NCI-H1694 treated with DMSO at 0.1 percent for 48 hours (cell line): Measurements from ENCODE around the gene TMEM128.
"Not testable (repeated sequence)": the region's sequence is repeated elsewhere in the genome, so short reads cannot be mapped to it uniquely, and the experiment has no call there.

Source experiments
- DNase-seq: peaks from one replicate; lab custom pipeline; 2025; lab: John Stamatoyannopoulos, UW

Gene TMEM128, protein sequence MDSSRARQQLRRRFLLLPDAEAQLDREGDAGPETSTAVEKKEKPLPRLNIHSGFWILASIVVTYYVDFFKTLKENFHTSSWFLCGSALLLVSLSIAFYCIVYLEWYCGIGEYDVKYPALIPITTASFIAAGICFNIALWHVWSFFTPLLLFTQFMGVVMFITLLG

DNA sequence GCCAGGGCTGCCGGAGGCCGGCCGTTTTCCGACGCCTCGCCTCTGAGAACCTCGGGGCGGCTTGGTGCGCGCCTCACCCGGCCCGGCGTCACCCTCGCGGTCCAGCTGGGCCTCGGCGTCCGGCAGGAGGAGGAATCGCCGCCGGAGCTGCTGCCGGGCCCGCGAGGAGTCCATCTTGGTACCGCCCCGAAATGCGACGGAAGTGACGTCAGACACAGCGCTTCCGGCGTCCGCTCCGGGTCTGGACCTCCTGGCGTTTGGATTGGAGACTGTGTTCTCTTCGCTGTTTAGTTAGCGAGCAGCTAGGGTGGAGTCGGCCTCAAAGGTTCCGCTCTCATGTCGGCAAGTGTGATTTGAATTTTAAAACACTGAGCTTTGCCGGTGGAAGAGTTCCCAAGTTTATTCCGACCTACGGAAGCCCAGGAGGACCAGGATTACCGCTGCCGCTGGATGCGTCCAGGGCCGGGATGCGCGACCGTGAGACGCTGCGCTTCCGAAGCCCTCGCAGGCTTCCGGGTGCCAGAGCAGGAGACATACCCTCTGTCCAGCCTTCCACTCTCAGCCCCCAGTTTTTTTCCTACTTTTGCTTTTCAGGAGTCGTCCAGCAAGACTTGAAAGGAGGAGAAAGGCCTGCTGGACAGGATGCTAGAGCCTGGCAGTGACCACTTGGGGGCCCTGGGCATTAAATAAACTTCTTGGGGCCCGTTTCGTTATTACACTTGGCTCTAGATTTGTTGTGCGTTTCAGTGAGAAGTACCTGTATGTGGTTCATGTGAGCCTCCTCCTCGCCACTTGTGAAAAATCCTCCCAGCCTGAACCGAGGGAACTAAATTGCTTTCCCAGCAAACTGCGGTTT is at the start of gene TMEM128:
TSS of gene TMEM128 (minus strand) at position 195 of the 856 bp plus-strand sequence. CDS start at position 174, 21 bp downstream.
- peak; percentile 86 for DNase-seq

DNA sequence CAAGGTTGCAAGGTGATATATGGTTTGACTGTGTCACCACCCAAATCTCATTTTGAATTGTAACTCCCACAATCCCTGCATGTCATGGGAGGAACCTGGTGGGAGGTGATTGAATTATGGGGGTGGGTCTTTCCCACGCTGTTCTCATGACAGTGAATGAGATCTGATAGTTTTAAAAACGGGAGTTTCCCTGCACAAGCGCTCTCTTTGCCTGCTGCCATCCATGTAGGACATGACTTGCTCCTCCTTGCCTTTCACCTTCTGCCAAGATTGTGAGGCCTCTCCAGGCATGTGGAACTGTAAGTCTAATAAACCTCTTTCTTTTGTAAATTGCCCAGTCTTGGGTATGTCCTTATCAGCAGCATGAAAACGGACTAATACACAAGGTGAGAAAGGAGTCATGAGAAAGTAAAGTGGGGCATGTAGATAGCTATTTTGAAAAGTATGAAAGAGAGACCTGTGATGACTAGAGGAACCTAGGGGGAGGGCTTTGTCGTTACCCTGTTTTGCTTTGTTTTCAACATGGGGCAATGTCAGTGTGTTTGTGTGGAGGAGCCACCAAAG is 48.3 kb upstream of the TMEM128 start:
- no peak for DNase-seq

DNA sequence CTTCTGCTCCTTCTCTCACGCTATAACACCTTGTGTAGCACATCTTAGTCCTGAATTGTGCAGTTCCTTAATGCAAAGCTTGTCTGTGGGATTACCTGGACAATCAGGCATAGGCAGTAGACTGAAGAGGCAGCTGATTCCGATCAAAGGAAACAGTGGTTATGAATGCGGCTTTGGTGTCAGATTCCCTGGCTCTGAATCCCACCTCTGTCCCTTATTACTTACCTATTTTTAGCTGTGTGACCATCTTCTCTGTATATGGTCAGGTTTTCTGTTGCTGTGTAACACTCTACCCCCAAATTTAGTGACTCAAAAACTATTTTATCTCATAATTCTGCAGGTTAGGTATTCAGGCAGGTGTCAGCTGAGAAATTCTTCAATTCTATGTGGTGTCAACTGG is 45.3 kb upstream of the TMEM128 start:
- DNase-seq, result no peak

DNA sequence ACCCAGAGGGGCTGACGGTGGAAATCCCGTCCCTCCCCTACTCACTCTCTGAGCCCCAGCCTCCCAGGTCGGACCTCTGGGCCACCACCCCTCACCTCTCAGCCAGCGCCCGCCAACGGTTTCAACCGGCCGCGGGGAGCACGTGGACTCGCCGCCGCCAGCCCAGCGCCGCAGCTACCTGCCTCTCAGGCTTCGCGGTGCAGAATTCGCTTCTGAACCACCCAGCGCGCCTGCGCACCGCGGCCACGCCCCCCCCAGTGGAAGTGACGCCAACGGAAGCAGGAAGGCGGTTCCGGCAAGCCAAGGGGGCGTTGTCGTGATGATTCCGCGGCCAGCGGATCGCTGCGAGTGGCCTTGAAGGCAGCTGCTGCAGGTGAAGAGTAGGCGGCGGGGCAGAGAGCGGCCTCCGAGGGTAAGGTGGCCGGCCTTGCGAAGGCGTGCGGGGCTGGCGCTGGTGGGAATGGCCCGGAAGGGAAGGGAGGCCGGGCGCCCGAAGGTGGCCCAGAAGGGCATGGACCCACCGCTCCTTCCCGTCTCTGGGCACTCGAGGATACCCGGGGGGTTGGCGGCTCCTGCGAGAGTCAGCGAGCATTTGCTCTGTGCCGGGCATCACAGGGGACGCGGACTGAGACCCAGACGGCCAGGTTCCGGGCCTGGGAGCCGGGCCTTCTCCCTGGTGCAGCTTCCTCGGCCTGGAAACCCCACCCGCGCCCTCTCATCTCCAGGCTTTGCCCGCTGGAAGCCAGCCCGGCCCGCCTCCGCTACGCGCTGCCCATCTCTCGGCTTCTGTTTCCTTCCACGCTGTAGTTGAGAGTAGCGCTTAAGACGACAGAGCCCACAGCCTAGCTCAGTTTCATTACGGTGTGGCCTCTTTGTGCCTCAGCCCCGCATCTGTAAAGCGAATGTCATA is 42.2 kb upstream of the TMEM128 start, which contains the start of the genes LYAR and ZBTB49:
TSS of gene LYAR (minus strand) at position 214 of the 910 bp plus-strand sequence. CDS start 6,412 bp downstream, outside the sequence.
TSS of gene ZBTB49 (plus strand) at position 311 of the 910 bp plus-strand sequence. CDS start 9,695 bp downstream, outside the sequence.
- peak; percentile 55 for DNase-seq

DNA sequence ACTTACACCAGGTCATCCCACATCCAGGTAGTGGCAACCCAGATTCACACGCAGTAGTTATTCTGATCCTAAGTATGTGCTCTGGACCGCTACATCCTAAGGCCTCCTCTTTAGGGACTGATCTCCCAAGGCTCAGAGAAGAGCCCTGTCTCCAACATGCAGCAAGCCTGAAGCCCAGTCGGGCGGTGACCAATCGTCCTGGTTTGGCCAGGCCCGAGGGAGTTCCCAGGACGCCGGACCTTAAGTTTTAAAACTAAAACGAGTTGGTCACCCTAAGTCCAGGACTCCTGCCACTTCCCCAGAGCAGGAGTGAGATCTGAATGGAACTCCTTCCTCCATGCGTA is 41.5 kb upstream of the TMEM128 start:
- no peak for DNase-seq

DNA sequence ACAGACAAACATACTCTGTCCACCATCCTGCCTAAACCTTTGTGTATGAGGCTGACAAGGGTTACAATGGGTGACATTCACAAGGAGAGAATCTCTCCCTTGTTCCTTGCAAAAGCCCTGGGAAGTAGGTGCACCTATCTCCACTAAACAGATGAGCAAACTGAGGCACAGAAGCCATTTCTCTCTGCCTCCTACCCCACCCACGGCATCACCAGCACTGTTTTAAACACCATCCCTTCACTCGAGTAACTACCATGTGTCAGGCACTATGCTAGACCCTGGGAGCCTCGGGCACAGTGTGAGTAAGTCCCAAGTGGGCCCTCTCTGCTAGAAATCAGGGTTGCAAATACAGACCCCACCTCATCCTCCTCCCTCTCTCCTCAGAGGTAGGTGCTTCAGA is 41.0 kb upstream of the TMEM128 start:
- DNase-seq, result no peak

DNA sequence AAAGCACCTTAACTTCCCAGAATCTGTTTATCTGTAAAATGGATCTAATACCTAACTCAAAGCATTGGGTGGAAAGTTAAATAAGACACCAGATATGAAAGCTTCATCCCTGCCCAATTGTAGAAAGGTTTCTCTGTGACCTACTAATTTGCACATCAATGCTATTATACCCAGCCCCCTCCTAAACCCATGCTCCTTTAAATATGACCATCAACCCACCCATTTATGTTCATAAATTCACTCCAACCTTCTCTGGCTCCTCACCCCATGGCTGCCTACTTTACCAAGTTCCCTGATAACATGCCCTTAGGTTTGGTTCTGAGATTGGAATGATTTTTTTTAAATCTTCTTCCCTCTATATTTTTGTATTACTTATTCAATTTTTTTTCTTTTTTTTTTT is 40.1 kb upstream of the TMEM128 start:
- DNase-seq, result no peak

DNA sequence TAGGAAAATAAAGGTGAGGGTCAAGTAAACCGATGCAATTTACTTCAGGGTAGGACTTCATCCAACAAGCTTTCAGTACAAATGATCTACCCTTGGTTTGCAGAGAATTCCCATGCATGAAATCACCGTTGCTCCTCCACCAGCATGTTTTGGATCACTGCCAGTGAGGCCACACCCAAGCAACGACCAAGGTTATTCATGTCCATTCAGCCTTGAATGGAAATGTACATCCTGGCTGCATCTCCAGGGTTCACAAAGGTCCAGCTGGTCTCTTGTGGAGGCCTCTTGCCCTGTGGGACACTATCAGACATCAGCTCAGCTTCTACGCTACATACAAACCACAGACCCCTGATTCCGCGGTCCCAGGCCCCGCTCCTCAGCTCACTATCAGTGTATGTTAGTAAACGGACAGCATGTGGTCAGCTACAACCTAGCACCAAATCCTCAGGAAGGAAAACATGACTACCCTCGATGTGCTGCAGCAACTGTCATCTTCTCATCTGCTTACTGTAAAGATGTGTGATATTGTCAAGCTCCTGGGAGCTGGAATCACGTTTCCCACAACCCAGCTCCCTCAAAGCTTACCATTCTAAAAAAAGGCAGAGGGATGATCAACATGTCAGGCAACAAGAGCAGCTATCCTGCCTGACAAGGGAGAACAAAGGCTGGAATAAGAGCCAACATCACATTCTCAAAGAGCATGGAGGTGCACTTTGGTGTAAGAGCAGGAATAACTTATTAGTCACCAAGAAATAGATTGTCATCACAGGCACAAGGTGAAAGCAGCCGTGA is 37.0 kb upstream of the TMEM128 start:
- DNase-seq, result no peak

DNA sequence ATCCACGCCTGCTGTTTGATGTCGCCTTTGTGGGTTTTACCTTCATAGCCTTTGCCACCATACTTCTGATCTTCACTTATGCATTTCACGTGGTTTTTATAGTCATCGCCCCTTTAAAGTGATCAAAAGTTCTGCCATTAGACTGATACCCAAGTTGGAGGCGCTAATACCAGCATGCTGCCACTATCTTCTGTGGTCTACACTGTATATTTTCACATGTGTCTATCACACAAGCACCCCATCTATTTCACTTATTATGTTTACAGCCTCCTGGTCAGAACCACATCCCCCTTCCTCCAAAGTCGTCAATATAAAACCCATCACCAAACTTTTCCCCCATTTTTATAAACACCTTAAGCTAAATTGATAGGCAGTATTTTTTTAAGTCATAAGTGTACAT is 33.8 kb upstream of the TMEM128 start:
- no peak for DNase-seq

DNA sequence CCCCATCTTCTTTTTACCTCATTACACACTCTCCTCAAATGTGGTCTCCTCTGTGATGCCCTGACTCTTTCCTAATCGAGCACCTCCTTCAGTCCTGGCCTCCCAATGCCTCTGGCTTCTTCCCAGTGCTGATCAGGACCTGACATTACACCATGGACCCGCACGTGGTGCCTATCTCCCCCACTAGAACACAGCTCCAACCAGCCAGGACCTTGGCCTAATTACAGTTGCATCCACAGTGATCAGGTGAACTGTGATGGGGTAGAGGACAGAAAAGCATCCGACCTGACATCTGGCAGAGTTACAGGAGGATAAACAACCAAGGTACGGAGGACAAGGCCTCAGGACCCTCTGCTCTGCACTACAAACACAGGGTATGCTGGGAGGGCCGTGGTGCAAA is 29.5 kb upstream of the TMEM128 start:
- no peak for DNase-seq

DNA sequence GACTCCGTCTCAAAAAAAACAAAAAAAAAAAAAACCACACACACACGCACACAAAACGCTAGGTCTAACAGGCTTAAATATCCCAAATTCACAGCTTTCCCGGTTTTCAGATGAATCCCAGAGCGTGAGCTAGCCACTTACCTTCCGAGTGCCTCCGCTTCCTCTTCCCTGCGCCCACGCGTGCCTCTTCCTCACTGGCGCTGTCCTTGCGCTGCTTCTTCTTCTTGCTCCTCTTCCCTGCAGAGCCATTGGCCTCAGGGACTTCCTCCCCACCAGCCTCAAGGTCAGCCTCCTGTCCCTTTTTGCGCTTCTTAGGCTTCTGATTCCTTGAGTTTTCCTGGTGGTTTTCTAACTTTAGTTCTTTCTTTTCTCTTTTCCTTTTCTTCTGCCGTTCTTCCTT is 26.2 kb upstream of the TMEM128 start:
- DNase-seq, result no peak

DNA sequence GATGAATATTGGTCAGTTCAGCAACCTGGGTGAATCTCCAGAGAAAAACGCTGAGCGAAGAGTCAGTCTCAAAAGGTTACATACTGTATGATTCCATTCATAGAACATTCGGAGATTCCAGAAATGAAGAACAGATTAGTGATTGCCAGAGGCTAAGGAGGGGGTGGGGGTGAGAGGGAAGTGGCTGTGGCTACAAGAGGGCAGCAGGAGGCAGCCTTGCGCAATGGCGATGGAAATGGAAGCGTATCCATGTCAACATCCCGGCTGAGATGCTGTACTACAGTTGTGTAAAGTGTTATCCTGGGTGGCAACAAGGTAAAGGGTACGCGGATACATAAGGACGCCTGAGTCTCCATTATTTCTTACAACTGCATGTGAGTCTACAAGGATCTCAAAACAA is 23.9 kb upstream of the TMEM128 start:
- DNase-seq, result no peak

DNA sequence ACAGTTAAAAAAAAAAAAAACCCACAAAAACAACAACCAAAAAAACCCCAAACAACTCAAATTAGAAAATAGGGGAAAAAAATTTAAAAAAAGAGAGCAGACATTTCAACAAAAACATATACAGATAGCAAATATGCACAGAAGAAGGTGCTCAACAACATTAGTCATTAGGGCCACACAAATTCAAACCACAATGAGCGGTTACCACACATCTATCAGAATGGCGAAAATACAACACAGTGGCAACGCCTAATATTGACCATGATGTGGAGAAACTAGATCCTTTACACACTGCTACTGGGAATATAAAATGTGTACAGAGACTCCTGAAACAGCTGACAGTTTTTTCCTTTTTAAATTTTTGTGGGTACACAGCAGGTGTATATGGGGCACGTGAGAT is 22.5 kb upstream of the TMEM128 start:
- DNase-seq, result no peak

DNA sequence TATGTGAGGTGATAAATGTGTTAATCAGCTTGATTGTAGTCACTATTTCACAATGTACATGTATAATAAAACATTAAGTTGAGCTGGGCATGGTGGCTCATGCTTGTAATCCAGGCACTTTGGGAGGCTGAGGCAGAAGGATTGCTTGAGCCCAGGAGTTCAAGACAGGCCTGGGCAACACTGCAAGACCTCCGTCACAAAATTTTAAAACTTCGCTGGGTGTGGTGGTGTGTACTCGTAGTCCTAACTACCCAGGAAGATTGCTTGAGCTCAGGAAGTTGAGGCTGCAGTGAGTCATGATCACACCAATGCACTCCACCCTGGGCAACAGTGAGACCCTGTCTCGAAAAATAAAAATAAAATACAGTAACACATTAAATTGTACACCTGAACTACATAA is 21.8 kb upstream of the TMEM128 start:
- no peak for DNase-seq

DNA sequence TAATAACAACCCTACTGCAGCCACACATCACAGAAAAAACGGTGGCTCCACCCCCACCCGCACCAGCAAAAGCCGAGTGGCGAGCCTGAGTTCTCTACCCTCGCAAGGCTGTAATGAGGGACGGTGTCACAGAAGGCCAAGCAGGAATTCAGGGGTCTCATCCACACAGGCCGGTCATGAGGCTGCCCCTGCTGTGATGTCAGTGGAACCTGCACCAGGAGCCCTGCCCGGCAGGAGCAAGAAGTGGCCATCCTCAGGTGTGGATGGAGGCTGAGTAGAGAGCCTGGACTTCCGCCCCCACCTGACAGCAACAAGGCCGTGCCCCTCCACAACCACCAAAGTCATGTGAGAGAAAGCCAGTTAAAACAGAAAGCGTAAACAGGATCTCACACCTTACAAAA is 21.3 kb upstream of the TMEM128 start:
- no peak for DNase-seq

DNA sequence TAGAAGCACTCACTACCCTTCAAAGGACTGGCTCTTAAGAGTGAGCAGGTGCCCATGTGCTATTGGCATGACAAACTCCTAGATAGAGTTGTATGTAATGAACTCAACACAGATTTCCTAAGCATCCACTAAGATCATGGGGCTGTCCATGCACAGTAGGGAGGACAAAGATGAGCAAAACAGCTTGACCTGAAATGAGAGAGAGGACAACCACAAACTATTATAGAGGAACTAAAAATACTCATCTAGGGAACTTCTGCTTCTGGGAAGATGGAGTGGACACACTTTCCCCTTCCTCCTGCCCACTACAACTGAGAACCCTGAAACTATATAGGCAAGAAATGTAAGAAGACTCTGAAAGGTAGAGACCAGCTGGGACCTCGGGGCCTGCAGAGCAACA is 20.8 kb upstream of the TMEM128 start:
- DNase-seq, result no peak

DNA sequence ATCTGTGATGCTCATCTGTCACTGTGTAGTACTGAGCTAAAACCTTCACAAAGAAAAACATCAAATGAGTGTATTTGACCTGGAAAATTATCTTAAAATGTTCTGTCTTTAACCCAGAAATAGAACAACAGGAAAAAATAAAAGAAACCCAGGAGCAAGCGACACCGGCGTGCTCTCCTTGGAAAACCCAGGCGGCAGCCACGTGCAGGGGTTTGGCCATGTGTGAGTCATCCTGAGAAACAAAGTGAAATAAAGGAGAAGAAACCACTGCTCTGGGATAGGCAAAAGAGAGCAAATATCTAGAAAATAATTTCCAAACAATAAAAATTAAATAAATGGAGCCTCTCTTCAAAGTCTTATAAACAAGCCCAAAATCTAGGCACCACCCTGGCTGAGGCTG is 20.0 kb upstream of the TMEM128 start:
- DNase-seq, result no peak

DNA sequence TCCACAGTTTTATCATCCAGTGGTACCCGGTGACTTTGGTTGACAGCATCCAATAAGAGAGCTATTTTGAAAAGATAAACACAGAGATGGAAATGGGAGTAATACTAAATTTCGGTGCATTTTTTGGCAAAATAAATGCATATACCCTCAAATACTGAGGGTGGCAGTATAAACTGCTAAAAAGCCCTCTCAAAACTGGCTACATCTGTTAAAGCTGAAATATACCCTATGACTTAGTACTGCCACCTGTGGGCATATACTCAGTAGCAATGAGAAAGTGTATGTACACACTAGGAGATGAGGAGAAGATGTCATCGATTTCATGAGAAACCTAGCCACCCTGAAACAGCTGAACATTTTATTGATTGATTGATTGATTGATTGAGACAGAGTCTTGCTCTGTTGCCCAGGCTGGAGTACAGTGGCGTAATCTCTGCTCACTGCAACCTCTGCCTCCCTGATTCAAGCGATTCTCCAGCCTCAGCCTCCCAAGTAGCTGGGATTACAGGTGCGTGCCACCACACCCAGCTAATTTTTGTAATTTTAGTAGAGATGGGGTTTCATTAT is 12.2 kb upstream of the TMEM128 start:
- DNase-seq, result peak; percentile 73

DNA sequence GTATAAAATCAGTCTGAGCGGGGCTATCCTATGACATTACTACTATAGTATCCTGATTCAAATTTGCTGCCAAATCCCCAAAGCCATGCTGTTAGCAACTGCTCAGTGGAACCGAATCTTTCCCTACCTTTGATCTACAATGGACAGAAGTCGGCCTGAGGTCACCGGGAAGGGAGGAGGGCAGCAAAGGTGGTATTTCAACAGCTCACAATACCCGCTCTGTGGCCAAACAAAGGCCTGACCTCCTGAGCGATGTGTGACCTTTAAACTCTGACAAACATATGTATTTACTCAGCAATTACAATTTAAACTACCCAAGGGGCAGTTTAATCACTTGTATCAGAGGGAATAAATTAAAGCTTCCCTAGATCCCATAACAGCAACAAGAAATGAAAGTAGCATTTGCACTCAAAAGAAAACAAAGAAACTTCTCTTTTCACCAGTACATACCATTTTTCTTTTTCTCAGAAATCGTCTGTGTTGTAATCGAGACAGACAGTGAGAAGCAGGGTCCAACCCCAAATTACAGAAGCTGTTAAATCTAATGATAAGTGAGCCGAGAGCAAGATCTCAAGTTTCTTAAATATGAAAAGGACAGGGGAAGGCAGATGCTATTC is 11.6 kb upstream of the TMEM128 start:
- DNase-seq, result no peak

DNA sequence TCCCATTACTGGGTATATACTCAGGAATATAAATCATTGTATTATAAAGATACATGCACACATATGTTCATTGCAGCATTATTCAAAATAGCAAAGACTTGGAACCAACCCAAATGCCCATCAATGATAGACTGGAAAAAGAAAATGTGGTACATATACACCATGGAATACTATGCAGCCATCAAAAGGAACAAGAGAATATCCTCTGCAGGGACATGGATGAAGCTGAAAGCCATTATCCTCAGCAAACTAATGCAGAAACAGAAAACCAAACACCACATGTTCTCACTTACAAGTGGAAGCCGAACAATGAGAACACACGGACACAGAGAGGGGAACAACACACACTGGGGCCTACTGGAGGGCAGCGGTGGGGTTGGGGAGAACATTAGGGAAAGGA is 9.7 kb upstream of the TMEM128 start:
- DNase-seq, result not testable (repeated sequence)

DNA sequence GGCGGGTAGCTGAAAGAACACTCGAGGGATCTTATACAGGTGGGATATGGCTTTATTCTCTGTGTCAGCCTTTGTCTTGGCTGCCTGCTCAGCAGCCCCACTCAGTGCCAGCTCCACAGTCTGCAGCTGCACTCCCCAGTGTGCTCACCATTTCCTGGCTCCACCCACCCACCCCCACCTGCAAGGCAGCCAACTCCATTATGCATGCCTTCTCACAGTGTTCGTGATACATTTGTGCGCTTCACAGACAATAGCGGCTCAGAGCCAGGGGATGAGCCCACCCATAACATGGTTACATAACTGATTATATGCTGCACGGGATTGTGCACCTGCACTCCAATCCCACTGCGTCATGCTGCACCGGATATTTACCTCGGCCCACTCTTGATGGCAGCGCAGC is 8.8 kb upstream of the TMEM128 start:
- no peak for DNase-seq
